K562 (cell line): ENCODE data around the gene GNB5.

Source experiments
- ATF6 ChIP-seq: sonication (generic); formaldehyde crosslinking; IDR thresholded peaks from 2 replicates; pipeline ENCODE4 v1.4.0; 2020; ENCODE audit warnings: mild to moderate bottlenecking, missing genetic modification reagents
- BRF2 ChIP-seq: IDR thresholded peaks from 3 replicates; pipeline ENCODE4 v1.6.1; 2011; ENCODE audit warnings: borderline replicate concordance, mild to moderate bottlenecking; ENCODE audit not compliant: insufficient read length, insufficient read depth
- CGGBP1 ChIP-seq: fragments of 250-450 bp; sonication (Bioruptor Pico); IDR thresholded peaks from 2 replicates; pipeline ENCODE4 v1.9.0; 2021; ENCODE audit warnings: mild to moderate bottlenecking
- CTCF ChIP-seq, 3 experiments: IDR thresholded peaks in 2 of 3; conservative IDR thresholded peaks in 1 of 3; 2 replicates each; pipeline ENCODE4 v1.5.1; 2011 to 2012; ENCODE audit warnings: low read length in 3 of 3, mild to moderate bottlenecking in 3 of 3, control low read depth in 2 of 3, improper control_type of control experiment in 1 of 3, inconsistent platforms in 1 of 3, low read depth in 1 of 3, mixed read lengths in 1 of 3, moderate library complexity in 1 of 3; ENCODE audit not compliant: insufficient read depth in 2 of 3
- EGR1 ChIP-seq: fragments of 450-650 bp; conservative IDR thresholded peaks from 2 replicates; pipeline ENCODE4 v1.6.1; 2017; ENCODE audit warnings: mild to moderate bottlenecking
- HMGXB4 ChIP-seq: sonication (generic); formaldehyde crosslinking; IDR thresholded peaks from 2 replicates; pipeline ENCODE4 v1.8.1; 2023; ENCODE audit warnings: mild to moderate bottlenecking, missing genetic modification reagents
- KAT8 ChIP-seq: fragments of 450-650 bp; IDR thresholded peaks from 2 replicates; pipeline ENCODE4 v1.6.1; 2016; ENCODE audit warnings: low read depth, mild to moderate bottlenecking
- MEF2D ChIP-seq: conservative IDR thresholded peaks from 2 replicates; pipeline ENCODE4 v1.6.1; 2016; ENCODE audit warnings: low read depth, missing genetic modification characterization, missing compliant biosample characterization
- PTRF ChIP-seq: fragments of 450-650 bp; IDR thresholded peaks from 2 replicates; pipeline ENCODE4 v1.6.1; 2016; ENCODE audit warnings: mild to moderate bottlenecking, missing genetic modification characterization, missing compliant biosample characterization
- REST ChIP-seq, 2 experiments: fragments of 450-650 bp; formaldehyde crosslinking in 1 of 2; IDR thresholded peaks; 2 replicates each; pipeline versions ENCODE4 v1.4.0 to v1.6.1; 2014 to 2020; ENCODE audit warnings: mild to moderate bottlenecking in 2 of 2, borderline replicate concordance in 1 of 2, low read depth in 1 of 2
- TCF7L2 ChIP-seq: fragments of 150-350 bp; IDR thresholded peaks from 2 replicates; pipeline ENCODE4 v1.6.1; 2016; ENCODE audit warnings: low read depth, mild to moderate bottlenecking, low read length, moderate library complexity
- USF2 ChIP-seq: sonication (generic); formaldehyde crosslinking; IDR thresholded peaks from 2 replicates; pipeline ENCODE4 v1.5.0; 2020; ENCODE audit warnings: missing genetic modification reagents
- ZNF140 ChIP-seq: fragments of 250-450 bp; sonication (Bioruptor Pico); IDR thresholded peaks from 2 replicates; pipeline ENCODE4 v1.8.0; 2021; ENCODE audit warnings: moderate library complexity, mild to moderate bottlenecking, inconsistent platforms
- ZNF282 ChIP-seq: sonication (generic); formaldehyde crosslinking; IDR thresholded peaks from 2 replicates; pipeline ENCODE4 v1.8.1; 2023; ENCODE audit warnings: missing genetic modification reagents

GRCh38 chr15:52118969-52119749 lies 72.0 kb downstream of the GNB5 start:
- TF ChIP-seq USF2 (CRISPR knock-in tag), result no peak
- no peak for TF ChIP-seq EGR1
- no peak for TF ChIP-seq TCF7L2
- TF ChIP-seq ZNF282 (CRISPR knock-in tag), result no peak
- TF ChIP-seq ATF6, result no peak
- TF ChIP-seq ZNF140 (CRISPR knock-in tag), result no peak
- no peak for TF ChIP-seq REST (IDR thresholded peaks at IDR 0.05; ENCODE audit: borderline replicate concordance)
- no peak for TF ChIP-seq REST (CRISPR knock-in tag; IDR thresholded peaks at IDR 0.05; ENCODE audit: low read depth)
- TF ChIP-seq PTRF (tag), result no peak
- no peak for TF ChIP-seq BRF2
- TF ChIP-seq CTCF (IDR thresholded peaks at IDR 0.05 in 2 of 3, conservative IDR thresholded peaks at IDR 0.05 in 1 of 3; ENCODE audit: insufficient read depth in 2 of 3, low read depth in 1 of 3, low read length in 3 of 3), result no peak
- no peak for TF ChIP-seq KAT8
- TF ChIP-seq MEF2D (tag), result no peak
- no peak for TF ChIP-seq CGGBP1 (CRISPR knock-in tag)
- TF ChIP-seq HMGXB4, result no peak
